22Rv1 (cell line): Measurements from ENCODE around the gene SPAG6.
A peak's percentile ranks its signal among the peaks of the same experiment; 100 is the strongest.

ENCODE experiments used
- H3K27ac ChIP-seq: fragments of 450-650 bp; 2 replicates; pipeline ENCODE4 v1.5.1; 2017
- ZFX ChIP-seq: fragments of 450-650 bp; IDR thresholded peaks from 2 replicates; pipeline ENCODE4 v1.6.1; 2017; ENCODE audit warnings: antibody characterized with exemption, borderline replicate concordance
- TF ChIP-seq, protein P1 (sequence below): fragments of 450-650 bp; IDR thresholded peaks from 2 replicates; pipeline ENCODE4 v1.5.1; 2017; ENCODE audit warnings: mild to moderate bottlenecking

The SPAG6 gene

DNA sequence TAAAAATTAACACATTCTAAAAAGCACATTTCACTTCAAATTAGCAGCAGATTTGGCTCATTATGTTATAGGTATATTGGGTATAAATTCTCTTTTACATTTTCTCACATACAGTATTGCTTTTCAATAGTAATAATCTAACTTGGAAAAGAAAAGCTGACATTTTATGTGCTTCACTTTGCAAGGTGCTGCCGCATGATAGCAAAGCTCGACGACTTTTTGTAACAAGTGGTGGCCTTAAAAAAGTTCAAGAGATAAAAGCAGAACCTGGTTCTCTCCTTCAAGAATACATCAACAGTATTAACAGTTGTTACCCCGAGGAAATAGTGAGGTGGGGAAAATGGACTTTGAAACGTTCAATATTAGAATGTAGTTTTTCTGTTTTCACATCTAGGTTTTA lies 65.5 kb downstream of the SPAG6 start:
- TF ChIP-seq, protein P1, sequence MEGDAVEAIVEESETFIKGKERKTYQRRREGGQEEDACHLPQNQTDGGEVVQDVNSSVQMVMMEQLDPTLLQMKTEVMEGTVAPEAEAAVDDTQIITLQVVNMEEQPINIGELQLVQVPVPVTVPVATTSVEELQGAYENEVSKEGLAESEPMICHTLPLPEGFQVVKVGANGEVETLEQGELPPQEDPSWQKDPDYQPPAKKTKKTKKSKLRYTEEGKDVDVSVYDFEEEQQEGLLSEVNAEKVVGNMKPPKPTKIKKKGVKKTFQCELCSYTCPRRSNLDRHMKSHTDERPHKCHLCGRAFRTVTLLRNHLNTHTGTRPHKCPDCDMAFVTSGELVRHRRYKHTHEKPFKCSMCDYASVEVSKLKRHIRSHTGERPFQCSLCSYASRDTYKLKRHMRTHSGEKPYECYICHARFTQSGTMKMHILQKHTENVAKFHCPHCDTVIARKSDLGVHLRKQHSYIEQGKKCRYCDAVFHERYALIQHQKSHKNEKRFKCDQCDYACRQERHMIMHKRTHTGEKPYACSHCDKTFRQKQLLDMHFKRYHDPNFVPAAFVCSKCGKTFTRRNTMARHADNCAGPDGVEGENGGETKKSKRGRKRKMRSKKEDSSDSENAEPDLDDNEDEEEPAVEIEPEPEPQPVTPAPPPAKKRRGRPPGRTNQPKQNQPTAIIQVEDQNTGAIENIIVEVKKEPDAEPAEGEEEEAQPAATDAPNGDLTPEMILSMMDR = no peak
- TF ChIP-seq ZFX = no peak
- H3K27ac ChIP-seq = no peak overlapping the region

- no peak for TF ChIP-seq ZFX
- TF ChIP-seq, protein P1 = no peak
- H3K27ac ChIP-seq = no peak overlapping the region
These were observed 68.8 kb downstream of the SPAG6 start for GRCh38 chr10:22414146-22414545.

GRCh38 chr10:22415072-22415471 lies 69.8 kb downstream of the SPAG6 start:
- no peak for TF ChIP-seq ZFX
- TF ChIP-seq, protein P1 = no peak
- H3K27ac ChIP-seq = no peak overlapping the region

DNA sequence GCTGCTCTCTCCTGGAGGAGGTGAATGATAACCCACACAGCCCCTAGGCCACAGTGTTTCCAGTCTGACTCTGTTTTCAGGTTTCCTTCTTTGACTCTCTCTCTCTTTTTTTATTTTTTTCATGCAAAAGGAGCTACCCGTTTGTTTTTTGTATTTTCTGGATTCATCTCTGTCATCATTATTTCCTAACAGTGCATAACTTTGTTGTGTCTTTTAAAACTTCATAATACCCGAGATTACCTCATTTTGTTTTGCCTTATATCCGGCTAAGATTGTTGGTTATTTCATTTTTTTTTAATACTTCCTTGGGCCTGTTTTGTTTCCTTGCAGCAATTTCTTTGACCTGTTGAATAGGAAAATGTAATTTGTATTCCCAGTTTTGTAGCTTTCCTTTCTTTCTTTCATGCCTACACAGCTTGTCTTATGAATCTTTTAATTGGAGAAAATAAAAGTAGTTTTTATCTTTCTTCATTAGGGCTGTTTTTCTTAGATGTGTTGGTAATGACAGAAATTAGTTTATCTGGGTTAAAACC lies 72.5 kb downstream of the SPAG6 start:
- H3K27ac ChIP-seq = no peak overlapping the region
- no peak for TF ChIP-seq ZFX
- TF ChIP-seq, protein P1 = no peak

- no peak overlapping the region for H3K27ac ChIP-seq
- no peak for TF ChIP-seq ZFX
- TF ChIP-seq, protein P1 = peak; percentile 42
These were observed 75.7 kb downstream of the SPAG6 start for GRCh38 chr10:22420787-22421517.

DNA sequence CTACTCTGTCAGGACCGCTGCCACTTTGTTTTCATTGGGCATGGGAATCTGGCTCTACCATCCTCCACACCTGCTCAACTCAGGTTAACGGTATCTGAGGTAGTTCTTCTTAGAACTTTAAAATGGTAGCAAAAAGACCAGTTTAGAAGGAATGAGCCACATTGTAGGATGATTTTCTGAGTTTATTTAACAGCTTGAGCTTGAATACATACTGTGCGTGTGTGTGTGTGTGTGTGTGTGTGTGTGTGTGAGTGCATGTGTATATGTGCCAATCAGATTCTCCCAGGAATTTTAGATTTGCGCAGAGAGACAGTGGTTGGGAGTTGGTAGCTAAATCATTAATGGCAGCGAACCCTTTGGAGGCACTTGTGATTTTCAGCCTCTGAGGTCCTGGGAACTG lies 81.4 kb downstream of the SPAG6 start:
- no peak overlapping the region for H3K27ac ChIP-seq
- no peak for TF ChIP-seq ZFX
- TF ChIP-seq, protein P1 = no peak

- TF ChIP-seq ZFX = no peak
- TF ChIP-seq, protein P1 = no peak
- H3K27ac ChIP-seq = no peak overlapping the region
These were observed 81.8 kb downstream of the SPAG6 start for GRCh38 chr10:22427101-22427500.
